Left kidney (tissue), 2 donors: Measurements from ENCODE around the gene SLC4A5. TPM values are rescaled to one million over a fixed set of nuclear protein-coding genes. Genes with fewer than 3 reads are reported as not detected.
"Not testable (repeated sequence)": the region's sequence is repeated elsewhere in the genome, so short reads cannot be mapped to it uniquely, and the experiment has no call there.

Source experiments
- DNase-seq: peaks from one replicate; pipeline ENCODE4 v3.0.0-alpha.2; 2013
- polyA plus RNA-seq: library from polyadenylated mRNA; unstranded; fragments of 120-200 nt; gene quantifications from one replicate; pipeline ENCODE4 v1.2.1, GENCODE V29; 2013; ENCODE audit not compliant: insufficient read length

SLC4A5 gene
- polyA plus RNA-seq, 1 donor, result 3.7 TPM

DNA sequence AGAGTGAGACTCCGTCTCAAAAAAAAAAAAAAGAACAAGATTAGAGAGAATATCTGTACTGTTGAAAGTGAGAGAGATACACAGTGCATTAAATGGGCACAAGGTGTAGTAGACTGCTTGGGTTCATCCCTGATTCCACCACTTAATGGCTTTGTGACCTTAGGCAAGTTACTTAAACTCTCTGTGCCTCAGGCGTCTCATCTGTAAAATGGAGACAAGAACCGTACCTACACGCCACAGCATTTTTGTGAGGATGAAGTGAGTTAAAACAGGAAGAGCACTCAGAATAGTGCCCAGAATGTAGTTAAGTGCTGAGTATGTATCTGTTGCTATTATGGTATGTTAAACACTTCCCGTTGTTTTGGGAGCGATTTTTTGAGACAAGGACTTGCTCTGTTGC is 80.5 kb downstream of the SLC4A5 start:
- DNase-seq, result no peak

DNA sequence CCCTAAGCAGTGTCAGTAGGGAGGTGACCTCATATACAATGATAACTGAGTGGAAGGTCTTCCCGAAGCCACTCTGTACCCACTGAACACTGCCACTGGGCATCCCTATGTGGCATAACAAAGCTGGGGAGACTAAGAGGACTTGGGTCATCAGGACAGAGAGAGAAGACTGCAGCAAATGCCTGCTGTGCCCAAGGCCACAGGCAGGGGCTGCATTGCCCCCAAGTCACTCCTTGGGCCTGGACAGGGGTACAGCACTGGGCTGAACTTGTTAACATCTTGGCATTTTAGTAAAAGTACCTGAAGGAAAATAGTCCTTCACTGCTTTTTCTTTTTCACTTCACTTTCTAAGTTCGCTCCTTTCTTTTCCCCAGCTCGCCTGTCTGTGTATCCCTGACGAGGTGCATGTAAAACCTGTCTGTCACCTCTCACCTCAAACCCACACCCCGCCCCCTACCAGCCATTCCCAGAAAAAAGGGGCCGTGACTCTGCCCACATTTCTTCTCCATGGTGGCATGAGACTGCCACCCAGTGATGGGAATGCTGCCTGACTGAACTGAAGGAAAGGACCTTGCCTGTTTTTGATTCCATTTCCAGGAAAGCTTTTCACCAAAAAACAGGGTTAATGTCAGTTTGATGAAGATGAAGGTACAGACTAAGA is 81.9 kb downstream of the SLC4A5 start:
- peak; percentile 58 for DNase-seq

- DNase-seq, result no peak
These were observed 82.7 kb downstream of the SLC4A5 start for GRCh38 chr2:74260495-74260894.

- no peak for DNase-seq
These were observed 83.5 kb downstream of the SLC4A5 start for GRCh38 chr2:74259733-74260132.

GRCh38 chr2:74259191-74259590 is 84.0 kb downstream of the SLC4A5 start:
- DNase-seq, result no peak

DNA sequence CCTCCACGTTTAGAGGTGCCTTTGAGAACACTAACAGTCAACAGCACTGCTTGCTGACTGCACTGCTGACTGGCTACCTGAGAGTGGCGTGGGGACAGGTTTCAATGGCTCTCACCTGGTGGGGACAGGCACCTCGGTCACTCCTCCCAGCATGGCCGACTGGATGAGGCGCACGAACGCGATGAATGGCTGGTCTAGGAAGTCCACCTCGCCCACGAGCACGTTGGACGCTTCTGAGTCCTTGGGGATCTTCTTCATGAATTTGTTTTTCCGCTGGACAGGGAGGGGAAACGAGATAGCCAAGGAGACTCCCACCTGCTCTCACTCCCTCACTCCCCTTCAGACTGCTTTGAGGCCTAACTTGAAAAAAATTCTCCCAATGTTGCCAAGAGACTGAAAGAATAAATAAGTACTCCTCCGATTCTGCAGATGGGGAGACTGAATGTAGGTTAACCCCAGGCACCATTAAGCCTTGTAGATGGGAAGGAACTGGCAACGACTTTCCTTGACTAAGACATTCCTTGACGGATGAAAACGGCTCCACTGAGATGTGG is 87.5 kb downstream of the SLC4A5 start:
- DNase-seq, result peak; percentile 21

DNA sequence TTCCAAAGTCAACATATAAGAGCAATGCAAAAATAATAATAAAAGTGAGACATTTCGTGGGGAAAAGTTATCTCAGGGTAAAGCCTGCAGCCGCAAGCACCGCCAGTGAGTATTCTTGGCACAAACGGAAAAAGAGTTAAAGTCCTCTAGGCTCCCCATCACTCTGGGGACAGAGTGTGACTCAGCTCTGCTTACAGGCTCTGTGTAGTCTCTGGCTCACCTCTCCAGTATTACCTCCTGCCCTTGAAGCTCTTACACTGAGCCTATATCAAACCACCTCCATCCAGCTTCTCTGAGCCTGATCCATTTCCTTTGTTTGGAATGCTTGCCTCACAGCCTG is 89.3 kb downstream of the SLC4A5 start:
- no peak for DNase-seq

DNA sequence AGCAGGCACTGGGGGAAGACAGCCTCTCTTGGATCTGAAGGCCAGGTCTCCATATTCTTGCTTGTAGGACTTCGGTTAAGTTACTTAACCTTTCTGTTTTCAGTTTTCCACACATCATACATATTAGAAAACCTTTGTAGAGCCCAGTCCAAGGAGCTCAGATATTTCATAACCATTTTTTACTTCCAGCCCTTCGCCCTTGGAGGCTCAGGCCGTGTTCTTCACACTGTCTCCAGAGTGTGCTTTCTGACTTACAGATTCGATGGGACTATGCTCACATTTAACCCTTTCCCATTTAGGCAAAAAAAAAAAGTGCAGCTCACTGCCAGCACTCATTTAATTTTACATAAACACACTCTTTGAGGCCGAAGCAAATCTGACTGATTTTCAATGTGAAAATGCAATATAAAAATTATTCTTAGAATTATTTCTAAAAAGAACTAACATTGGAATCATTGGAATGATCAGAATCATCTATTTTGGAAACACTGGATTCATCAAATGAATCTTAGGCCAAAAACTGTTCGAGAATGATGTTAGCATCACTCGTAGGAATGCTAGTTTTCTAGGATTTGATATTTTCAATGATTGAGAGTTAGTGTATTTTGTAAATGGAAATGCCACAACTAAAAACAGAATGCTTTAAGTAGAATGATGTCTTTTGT is 89.8 kb downstream of the SLC4A5 start:
- no peak for DNase-seq

DNA sequence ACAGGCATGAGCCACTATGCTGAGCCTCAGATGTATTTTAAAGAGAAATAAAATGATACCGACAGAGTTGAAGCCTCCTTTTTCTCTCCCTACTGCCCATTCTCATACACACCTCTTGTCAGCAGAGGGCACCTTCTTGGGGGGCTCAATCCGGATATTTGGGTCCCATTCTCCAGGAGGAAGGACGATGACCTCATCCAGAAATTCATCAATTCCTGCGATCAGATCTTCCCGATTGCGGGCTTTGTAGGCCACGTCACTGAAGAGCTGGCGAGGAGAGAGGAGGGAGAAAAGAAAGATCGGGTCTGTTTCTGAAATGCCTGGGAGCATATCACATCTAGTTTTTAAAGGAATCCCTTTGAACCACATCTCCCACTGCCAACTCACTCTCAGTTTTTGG is 90.4 kb downstream of the SLC4A5 start:
- DNase-seq, result no peak

GRCh38 chr2:74252036-74252435 is 91.2 kb downstream of the SLC4A5 start:
- DNase-seq, result no peak

DNA sequence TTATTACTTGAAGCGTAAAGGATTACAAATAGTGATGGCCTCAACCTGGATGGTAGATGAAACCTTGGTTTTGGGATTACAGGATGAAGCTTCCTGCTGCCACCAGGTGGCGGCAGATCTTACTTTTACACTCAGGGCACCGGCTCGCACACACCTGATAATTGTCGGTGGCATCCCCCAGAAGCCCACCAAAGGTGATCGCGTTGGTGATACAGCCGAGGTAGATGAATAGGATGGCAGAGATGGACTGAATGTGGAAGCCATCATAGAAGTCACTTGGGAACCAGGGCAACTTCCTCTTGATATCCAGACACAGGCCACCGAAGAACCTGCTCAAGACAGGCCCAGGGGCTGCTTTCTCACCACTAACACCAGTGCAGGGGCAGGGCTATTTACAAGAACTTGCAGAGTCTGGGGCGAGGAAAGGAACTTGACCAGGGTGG is 93.0 kb downstream of the SLC4A5 start:
- DNase-seq, result peak; percentile 31

DNA sequence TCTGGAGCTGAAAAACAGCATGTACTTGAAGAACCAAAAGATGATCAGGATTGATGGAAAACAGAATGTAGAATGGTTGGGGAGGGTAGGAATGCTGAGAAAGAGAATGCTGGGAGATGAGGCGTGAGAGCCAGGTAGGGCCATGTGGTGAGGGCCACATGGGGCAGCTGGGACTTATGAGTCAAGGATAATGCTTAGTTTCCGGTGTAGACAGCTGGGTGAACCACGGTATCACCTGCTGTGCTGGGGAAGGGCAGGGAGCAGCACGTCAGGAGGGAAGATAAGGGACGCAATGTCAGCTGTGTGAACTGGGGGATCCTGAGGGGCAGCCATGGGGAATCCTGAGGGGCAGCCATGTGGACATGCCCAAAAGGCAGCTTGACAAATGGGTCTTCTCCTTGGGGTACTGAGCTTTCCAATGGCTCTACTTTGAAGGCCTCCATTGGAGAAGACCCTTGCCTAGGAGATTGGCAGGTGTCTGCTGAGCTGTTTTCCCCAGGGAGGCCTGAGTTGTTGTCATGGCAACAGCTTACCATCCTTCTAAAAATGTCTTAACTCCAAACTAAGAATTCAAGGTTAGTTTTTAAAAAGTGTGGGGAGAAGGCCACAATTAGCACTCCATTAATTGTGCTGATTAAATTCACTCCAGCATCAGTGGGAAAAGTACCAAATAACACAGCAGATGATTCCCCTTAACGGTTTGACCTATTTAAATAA is 93.7 kb downstream of the SLC4A5 start:
- DNase-seq, result no peak

DNA sequence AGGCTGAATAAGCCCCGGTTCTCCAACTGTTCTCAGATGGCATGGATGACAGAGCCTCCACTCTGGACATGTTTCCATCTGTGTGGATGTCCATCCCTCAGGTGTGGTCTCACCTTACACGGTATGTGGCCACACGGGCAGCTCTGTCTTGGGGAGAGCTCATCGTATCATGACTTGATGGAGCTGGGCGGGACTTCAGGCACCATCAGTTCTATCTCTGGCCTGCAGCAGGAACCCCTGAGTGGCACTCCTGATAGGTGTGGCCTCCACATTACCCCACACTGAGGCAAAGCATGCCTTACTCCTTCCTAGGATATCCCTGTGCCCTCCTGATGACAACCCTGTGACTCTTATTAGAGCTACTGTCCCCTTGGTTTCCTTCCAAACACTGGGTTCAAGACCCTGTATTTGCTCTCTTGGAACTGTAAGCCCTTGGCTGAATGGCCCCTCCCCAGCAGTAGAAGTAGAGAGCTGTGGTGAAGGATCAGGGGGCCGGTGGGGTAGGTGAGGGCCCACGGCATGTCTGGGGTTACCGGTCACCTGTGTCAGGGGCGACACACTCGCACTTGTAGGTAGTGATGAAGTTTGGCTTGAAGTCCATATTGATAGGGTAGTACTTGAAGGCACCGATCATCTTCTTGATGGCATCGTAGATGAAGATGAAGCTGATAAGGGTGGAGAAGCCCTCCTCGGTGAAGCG is 96.6 kb downstream of the SLC4A5 start:
- DNase-seq, result no peak

GRCh38 chr2:74244286-74244685 is 98.9 kb downstream of the SLC4A5 start:
- no peak for DNase-seq

DNA sequence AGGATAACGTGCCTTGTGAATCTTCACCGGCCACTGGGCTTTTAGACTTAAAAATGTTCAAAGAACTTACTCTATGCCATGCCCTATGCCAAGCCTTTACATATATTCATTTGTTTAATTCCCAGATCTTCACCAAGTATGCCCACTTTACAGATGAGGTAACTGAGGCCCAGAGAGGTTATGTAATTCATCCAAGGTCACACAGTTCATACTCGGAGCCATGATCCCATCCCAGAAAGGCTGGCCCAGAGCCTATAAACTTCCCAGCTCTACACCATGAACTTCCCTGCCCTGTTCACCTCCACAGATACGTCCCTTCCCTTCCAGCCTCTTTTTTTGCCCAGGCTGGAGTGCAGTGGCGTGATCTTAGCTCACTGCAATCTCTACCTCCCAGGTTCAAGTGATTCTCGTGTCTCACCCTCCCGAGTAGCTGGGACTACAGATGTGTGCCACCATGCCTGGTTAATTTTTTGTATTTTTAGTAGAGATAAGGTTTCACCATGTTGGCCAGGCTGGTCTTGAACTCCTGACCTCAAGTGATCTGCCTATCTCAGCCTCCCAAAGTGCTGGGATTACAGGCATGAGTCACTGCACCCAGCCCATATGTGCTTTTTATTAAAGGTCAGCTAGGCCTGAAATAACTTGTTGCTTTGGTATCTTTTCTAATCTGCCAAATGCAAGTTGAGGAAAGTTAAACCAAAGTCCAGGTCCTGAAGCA is 100.7 kb downstream of the SLC4A5 start:
- DNase-seq, result no peak

GRCh38 chr2:74239346-74239745 is 103.9 kb downstream of the SLC4A5 start:
- no peak for DNase-seq

GRCh38 chr2:74238879-74239278 is 104.3 kb downstream of the SLC4A5 start:
- DNase-seq, result no peak

DNA sequence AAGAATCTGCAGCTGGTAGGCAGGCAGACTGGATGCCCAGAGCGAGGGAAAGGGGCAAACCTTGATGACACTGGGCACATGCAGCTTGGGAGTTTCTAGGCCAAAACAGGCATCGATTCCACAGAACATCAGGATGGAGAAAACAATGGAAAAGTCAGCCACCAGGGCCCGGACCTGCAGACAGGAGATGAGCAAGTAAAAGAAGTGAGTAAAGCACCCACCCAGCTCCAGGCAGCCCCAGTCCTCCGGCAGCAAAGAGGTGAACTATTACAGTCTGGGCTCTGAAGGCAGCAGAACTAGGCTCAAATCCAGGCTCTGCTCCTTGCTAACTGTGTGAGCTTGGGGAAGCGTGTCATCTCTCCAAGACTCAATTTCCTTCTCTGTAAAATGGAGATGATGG is 108.2 kb downstream of the SLC4A5 start:
- DNase-seq, result no peak

DNA sequence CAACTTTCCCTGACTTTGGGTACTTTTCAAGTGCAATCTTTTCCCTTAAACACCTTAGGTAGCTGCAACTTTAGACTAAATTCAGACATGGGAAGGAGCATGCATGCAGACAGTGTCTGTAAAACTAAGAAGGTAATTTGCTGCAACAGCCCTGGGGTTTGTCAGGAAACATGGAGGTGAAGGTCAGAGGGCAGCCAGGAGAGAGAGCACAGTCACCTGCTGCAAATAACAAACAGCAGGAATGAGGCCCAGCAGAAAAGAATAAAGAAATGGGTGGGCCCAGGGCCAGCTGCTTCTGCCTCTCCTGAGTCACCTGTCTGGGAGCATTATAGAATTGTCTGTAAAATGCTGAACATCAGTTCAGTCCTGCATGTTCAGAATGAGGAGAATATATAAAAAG is 109.6 kb downstream of the SLC4A5 start:
- no peak for DNase-seq

DNA sequence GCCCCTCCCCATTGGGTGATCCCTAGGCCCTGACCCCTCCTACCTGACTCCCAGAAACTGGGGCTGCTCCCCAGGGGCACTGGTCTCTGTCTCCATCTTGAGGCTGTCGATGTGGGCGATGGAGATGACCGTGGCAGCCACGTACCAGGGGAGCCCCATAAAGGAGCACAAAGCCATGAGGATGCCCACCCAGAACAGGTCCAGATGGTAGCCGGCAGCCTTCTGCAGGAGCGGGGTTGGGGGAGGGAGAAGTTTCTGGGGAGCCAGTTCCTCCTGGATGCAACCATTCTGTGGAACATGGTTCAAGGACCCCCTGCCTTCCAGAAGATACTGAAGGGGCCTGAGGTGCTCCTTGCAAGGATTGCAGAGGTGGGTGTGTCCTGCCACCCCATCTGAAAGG is 110.8 kb downstream of the SLC4A5 start:
- DNase-seq, result no peak

DNA sequence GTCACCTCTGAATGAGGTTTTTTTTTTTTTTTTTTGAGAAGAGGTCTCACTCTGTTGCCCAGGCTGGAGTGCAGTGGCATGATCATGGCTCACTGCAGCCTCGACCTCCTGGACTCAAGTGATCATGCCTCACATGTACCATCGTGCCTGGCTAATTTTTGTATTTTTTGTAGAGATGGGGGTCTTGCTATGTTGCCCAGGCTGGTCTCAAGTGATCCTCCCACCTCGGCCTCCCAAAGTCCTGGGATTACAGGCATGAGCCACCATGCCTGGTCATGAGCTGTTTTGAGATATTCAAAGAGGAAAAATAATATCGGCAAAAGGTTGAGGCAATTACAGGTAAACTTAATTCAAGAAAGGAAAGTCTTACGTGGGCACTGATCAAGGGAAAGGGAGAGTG is 113.4 kb downstream of the SLC4A5 start:
- not testable (repeated sequence) for DNase-seq

DNA sequence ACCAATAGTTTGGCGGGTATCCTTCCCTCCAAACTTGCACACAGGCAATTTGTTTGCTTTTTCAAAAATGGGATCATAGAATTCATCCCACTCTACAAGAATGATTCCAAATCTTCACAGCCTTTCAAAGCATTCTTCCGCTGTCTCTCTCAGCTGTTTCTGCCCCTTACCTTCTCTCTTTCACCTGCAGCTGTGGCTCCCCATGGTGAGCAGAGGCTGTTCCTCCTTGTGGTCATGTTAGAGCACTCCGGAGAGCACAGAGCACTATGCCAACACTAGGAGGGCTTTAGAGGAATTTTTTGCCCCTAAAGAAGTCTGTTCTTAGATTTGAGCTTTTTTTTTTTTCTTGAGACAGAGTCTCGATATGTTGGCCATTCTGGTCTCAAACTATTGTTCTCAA is 114.4 kb downstream of the SLC4A5 start:
- DNase-seq, result no peak
